SK-N-SH (cell line): ENCODE measurements around the gene MAPK14. TPM values are rescaled to one million over a fixed set of nuclear protein-coding genes. Genes with fewer than 3 reads are reported as not detected.

Experiments used
- CTCF ChIA-PET: fragments of 300-600, 350-600 bp; formaldehyde crosslinking; extraction: SDS; loops from one replicate; lab custom pipeline; 2021; lab: Yijun Ruan, JAX
- POLR2A ChIA-PET: fragments of 350-600 bp; sonication (Branson Sonifier 250); formaldehyde crosslinking; extraction: SDS; loops from one replicate; lab custom pipeline; 2020; ENCODE audit warnings: antibody characterized with exemption, inconsistent platforms; lab: Yijun Ruan, JAX
- DNase-seq: peaks from one replicate; pipeline ENCODE4 v3.0.0; 2012
- H2AFZ ChIP-seq: fragments of 200-600 bp; sonication (generic); 2 replicates; pipeline ENCODE4 v1.8.1; 2016; ENCODE audit warnings: antibody characterized with exemption, mild to moderate bottlenecking, low read depth
- H3F3A ChIP-seq: fragments of 200-600 bp; sonication (generic); replicated peaks from 2 replicates; pipeline ENCODE3; 2016; ENCODE audit warnings: antibody characterized with exemption, mild to moderate bottlenecking; ENCODE audit not compliant: insufficient read depth
- H3K27ac ChIP-seq, 2 experiments: fragments of 200-500 bp in 1 of 2; fragments of 200-600 bp in 1 of 2; sonication (Bioruptor generic) in 1 of 2; sonication (generic), shearing (Covaris generic) in 1 of 2; 2 replicates each; pipeline versions ENCODE4 v1.5.1 to v1.6.1; 2014 to 2016; ENCODE audit warnings: low read depth in 2 of 2, inconsistent platforms in 1 of 2, low read length in 1 of 2, mild to moderate bottlenecking in 1 of 2, mixed read lengths in 1 of 2
- H3K27me3 ChIP-seq: fragments of 200-600 bp; sonication (generic), shearing (Covaris generic); 2 replicates; pipeline ENCODE4 v1.6.1; 2016; ENCODE audit warnings: mixed run types; ENCODE audit not compliant: insufficient read depth
- H3K36me3 ChIP-seq, 2 experiments: fragments of 200-500 bp in 1 of 2; fragments of 200-600 bp in 1 of 2; sonication (Bioruptor generic) in 1 of 2; sonication (generic) in 1 of 2; replicated peaks in 1 of 2; 2 replicates each; pipeline versions ENCODE3 to v1.5.1; 2014 to 2016; ENCODE audit warnings: low read length in 1 of 2, mild to moderate bottlenecking in 1 of 2; ENCODE audit not compliant: insufficient read depth in 2 of 2, control insufficient read depth in 1 of 2
- H3K4me1 ChIP-seq, 2 experiments: fragments of 200-500 bp in 1 of 2; fragments of 200-600 bp in 1 of 2; sonication (Bioruptor generic) in 1 of 2; sonication (generic), shearing (Covaris generic) in 1 of 2; 2 replicates each; pipeline versions ENCODE4 v1.5.1 to v1.6.1; 2014 to 2016; ENCODE audit warnings: low read depth in 1 of 2, low read length in 1 of 2, mixed run types in 1 of 2; ENCODE audit not compliant: insufficient read depth in 2 of 2, control insufficient read depth in 1 of 2
- H3K4me2 ChIP-seq: fragments of 200-600 bp; sonication (generic), shearing (Covaris generic); 2 replicates; pipeline ENCODE4 v1.6.1; 2017; ENCODE audit warnings: mixed run types
- H3K4me3 ChIP-seq, 2 experiments: fragments of 200-500 bp in 1 of 2; fragments of 200-600 bp in 1 of 2; sonication (Bioruptor generic) in 1 of 2; sonication (generic), shearing (Covaris generic) in 1 of 2; 2 replicates each; pipeline versions ENCODE4 v1.5.1 to v1.8.1; 2014 to 2016; ENCODE audit warnings: low read depth in 2 of 2, inconsistent platforms in 1 of 2, low read length in 1 of 2, mild to moderate bottlenecking in 1 of 2, mixed read lengths in 1 of 2, moderate library complexity in 1 of 2
- H3K79me2 ChIP-seq: fragments of 200-600 bp; sonication (generic); 2 replicates; pipeline ENCODE4 v1.8.1; 2017; ENCODE audit warnings: mild to moderate bottlenecking; ENCODE audit not compliant: insufficient read depth
- H3K9ac ChIP-seq: fragments of 200-600 bp; sonication (generic); 2 replicates; pipeline ENCODE4 v1.6.1; 2017; ENCODE audit warnings: mixed run types
- H3K9me2 ChIP-seq: fragments of 200-600 bp; sonication (generic); 2 replicates; pipeline ENCODE4 v1.6.1; 2017; ENCODE audit warnings: mixed run types
- H3K9me3 ChIP-seq: fragments of 200-600 bp; sonication (generic); 2 replicates; pipeline ENCODE4 v1.6.1; 2017; ENCODE audit warnings: mixed run types, mild to moderate bottlenecking, moderate library complexity
- H4K20me1 ChIP-seq: fragments of 200-600 bp; sonication (generic); 2 replicates; pipeline ENCODE4 v1.6.1; 2017; ENCODE audit warnings: mild to moderate bottlenecking, mixed run types; ENCODE audit not compliant: insufficient read depth
- EZH2phosphoT487 ChIP-seq: fragments of 200-600 bp; sonication (generic); IDR thresholded peaks from 2 replicates; pipeline ENCODE4 v1.6.1; 2017; ENCODE audit warnings: low read depth, mixed run types, mild to moderate bottlenecking, antibody characterized with exemption, moderate library complexity, borderline replicate concordance
- FOXM1 ChIP-seq: IDR thresholded peaks from 2 replicates; pipeline ENCODE4 v1.4.0; 2012; ENCODE audit warnings: low read depth, mild to moderate bottlenecking
- GATA2 ChIP-seq: sonication (generic); formaldehyde crosslinking; IDR thresholded peaks from 2 replicates; pipeline ENCODE4 v1.5.0; 2020; ENCODE audit warnings: mild to moderate bottlenecking, missing genetic modification reagents
- IRF3 ChIP-seq: fragments of 150-350 bp; IDR thresholded peaks from 2 replicates; pipeline ENCODE4 v1.6.1; 2016; ENCODE audit warnings: mild to moderate bottlenecking, low read depth, low read length
- JUND ChIP-seq: IDR thresholded peaks from 2 replicates; pipeline ENCODE4 v1.4.0; 2012
- MAX ChIP-seq: IDR thresholded peaks from 2 replicates; pipeline ENCODE4 v1.4.0; 2012; ENCODE audit warnings: low read depth
- MEF2A ChIP-seq: IDR thresholded peaks from 2 replicates; pipeline ENCODE4 v1.4.0; 2012; ENCODE audit warnings: low read depth, borderline replicate concordance
- MXI1 ChIP-seq: IDR thresholded peaks from 2 replicates; pipeline ENCODE4 v1.6.1; 2012; ENCODE audit warnings: mild to moderate bottlenecking, low read depth, low read length, improper control_type of control experiment
- PBX3 ChIP-seq: IDR thresholded peaks from 2 replicates; pipeline ENCODE4; 2012
- RCOR1 ChIP-seq: fragments of 150-350 bp; IDR thresholded peaks from 2 replicates; pipeline ENCODE4 v1.6.1; 2017; ENCODE audit warnings: antibody characterized with exemption, low read length
- REST ChIP-seq: IDR thresholded peaks from 2 replicates; pipeline ENCODE4 v1.6.1; 2012; ENCODE audit warnings: mild to moderate bottlenecking, low read depth, low read length, moderate library complexity
- RFX5 ChIP-seq: IDR thresholded peaks from 2 replicates; pipeline ENCODE4 v1.6.1; 2012; ENCODE audit warnings: mild to moderate bottlenecking, improper control_type of control experiment, low read length
- TAF1 ChIP-seq: IDR thresholded peaks from 2 replicates; pipeline ENCODE4 v1.6.1; 2012; ENCODE audit warnings: low read depth, mild to moderate bottlenecking, low read length, moderate library complexity, borderline replicate concordance
- TEAD4 ChIP-seq: IDR thresholded peaks from 2 replicates; pipeline ENCODE4 v1.4.0; 2012; ENCODE audit warnings: mild to moderate bottlenecking, borderline replicate concordance; ENCODE audit not compliant: insufficient read depth
- USF2 ChIP-seq: fragments of 150-350 bp; IDR thresholded peaks from 2 replicates; pipeline ENCODE4 v1.6.1; 2017; ENCODE audit warnings: antibody characterized with exemption, low read length, low read depth, borderline replicate concordance
- ZBTB33 ChIP-seq: IDR thresholded peaks from 2 replicates; pipeline ENCODE4 v1.4.0; 2012; ENCODE audit warnings: low read depth, borderline replicate concordance
- WGBS: methylation state at CpG from one replicate; pipeline ENCODE4 v1.1.6; 2017; ENCODE audit warnings: low lambda C conversion rate; 5-methylcytosine and 5-hydroxymethylcytosine counted together
- polyA plus RNA-seq, 3 experiments: library from polyadenylated mRNA; depleted of rRNA; stranded (reverse); fragments of >200 nt; gene quantifications; 2 replicates each; pipeline ENCODE4 v1.2.3, GENCODE V29; 2012

MAPK14 gene
- polyA plus RNA-seq, 1 of the 3 experiments (the other 2 are of a cell fraction): 19.8 TPM

- no peaks in the 10 kb centered on the region for H4K20me1 ChIP-seq
- H3K4me2 ChIP-seq: no peak overlapping the region
- H2AFZ ChIP-seq: no peak overlapping the region
- no peak overlapping the region for H3K4me3 ChIP-seq
- H3F3A ChIP-seq: peaks cover 8% of the 10 kb centered on the region
- H3K79me2 ChIP-seq: no peaks in the 10 kb centered on the region
- no peaks in the 10 kb centered on the region for H3K27me3 ChIP-seq
- TF ChIP-seq IRF3: no peak
- TF ChIP-seq TEAD4: no peak
- TF ChIP-seq JUND: no peak
- TF ChIP-seq PBX3: no peak
- TF ChIP-seq REST: no peak
- TF ChIP-seq ZBTB33: no peak
- TF ChIP-seq EZH2phosphoT487: no peak
- TF ChIP-seq RCOR1: no peak
- TF ChIP-seq MXI1: no peak
- no peak for TF ChIP-seq FOXM1
- TF ChIP-seq TAF1: no peak
- no peak for TF ChIP-seq GATA2
- TF ChIP-seq MEF2A: no peak
- no peak for TF ChIP-seq MAX
- no peak for TF ChIP-seq USF2
- no peak for TF ChIP-seq RFX5
- DNase-seq: no peak
- H3K9ac ChIP-seq: no peak overlapping the region
- CTCF ChIA-PET: interaction anchor here (0.7 to 1.6 kb wide), 2 partner anchors 87 to 187 kb away, joined by 3 to 5 read pairs; partner anchors contain the start of gene MAPK14
- peaks cover 0 to 24% of the 10 kb centered on the region in 2 experiments; a peak in 2 of 4 replicates for H3K4me1 ChIP-seq
- peaks cover 11 to 16% of the 10 kb centered on the region in 2 experiments for H3K36me3 ChIP-seq
- H3K9me3 ChIP-seq: no peaks in the 10 kb centered on the region
- POLR2A ChIA-PET: no interaction called here
- 96% methylated on average over 10 of the region's 10 CpGs for whole genome bisulfite sequencing
- no peak overlapping the region for H3K27ac ChIP-seq
- no peaks in the 10 kb centered on the region for H3K9me2 ChIP-seq
These were observed 87.8 kb downstream of the MAPK14 start for GRCh38 chr6:36115412-36115811.
